NCI-H524 treated with DMSO at 0.1 percent for 48 hours (cell line): ENCODE results near the gene GPR35.
"Not testable (repeated sequence)": the region's sequence is repeated elsewhere in the genome, so short reads cannot be mapped to it uniquely, and the experiment has no call there.

Experiments used
- DNase-seq: peaks from one replicate; lab custom pipeline; 2025; lab: John Stamatoyannopoulos, UW

Gene GPR35

DNA sequence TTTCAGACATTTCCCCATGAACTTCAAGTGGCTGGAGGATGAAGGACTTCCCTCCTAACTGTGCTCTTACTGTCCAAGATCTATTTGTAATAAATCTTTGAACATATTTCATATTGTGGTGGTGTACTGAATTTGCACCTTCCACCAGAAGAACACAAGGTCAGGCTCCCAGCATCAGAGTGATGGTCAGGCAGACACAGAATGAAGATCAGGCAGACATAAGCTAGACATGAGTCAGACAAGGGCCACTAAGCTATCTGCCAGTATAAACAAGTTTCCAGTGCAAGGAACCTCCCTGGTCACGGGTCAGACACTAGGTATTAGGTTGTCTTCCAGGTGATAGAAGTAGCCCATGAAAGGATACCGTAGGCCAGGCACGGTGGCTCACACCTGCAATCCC is 37.4 kb downstream of the GPR35 start:
- DNase-seq, result no peak

- no peak for DNase-seq
Observed at GRCh38 chr2:240663546-240664190, 38.4 kb downstream of the GPR35 start.

- DNase-seq, result no peak
Observed at GRCh38 chr2:240664622-240665021, 39.3 kb downstream of the GPR35 start.

- DNase-seq, result no peak
Observed at GRCh38 chr2:240670402-240670801, 45.1 kb downstream of the GPR35 start.

DNA sequence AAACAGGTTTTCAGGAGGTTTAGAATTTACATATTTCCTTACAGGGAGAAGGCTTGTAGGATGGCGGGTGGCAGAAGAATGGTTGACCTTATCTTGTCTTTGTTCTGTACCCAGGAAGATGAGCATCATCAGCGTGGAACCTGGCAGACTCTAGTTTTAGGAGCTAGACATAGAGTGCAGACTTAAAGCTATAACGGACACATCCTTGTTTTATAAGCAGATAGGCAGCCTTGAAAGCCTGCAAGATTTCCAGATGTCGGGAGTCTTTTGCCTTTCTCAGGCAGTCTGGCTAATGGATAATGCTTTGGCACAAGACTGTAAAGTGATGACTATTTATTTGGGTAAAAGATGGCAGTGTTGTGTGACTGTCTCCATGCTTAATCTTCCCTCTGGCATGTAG is 45.7 kb downstream of the GPR35 start:
- no peak for DNase-seq

- DNase-seq, result no peak
Observed at GRCh38 chr2:240672076-240672700, 46.9 kb downstream of the GPR35 start.

DNA sequence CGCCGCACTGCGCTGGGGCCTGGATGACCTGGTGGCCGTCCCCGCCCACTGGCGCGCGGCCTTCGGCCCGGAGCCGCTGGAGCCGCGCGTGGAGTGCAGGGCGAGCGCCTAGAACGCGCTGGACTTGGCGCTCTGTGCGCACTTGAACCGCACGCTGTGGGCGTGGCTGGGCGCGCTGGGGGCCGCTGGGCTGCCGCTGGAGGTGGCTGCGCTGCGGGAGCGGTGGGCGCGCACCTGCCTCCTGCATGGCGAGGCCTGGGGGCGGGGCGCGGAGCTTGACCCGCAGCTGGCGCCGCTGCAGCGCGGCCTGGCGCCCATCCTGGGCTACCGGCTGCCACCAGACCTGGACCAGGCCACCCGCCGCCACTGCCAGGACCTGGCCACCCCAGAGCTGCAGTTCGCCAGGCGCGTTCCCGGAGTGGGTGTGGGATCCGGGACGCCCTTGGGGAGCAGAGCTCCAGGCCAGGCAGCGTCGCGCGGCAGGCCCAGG is 47.5 kb downstream of the GPR35 start:
- DNase-seq, result no peak

DNA sequence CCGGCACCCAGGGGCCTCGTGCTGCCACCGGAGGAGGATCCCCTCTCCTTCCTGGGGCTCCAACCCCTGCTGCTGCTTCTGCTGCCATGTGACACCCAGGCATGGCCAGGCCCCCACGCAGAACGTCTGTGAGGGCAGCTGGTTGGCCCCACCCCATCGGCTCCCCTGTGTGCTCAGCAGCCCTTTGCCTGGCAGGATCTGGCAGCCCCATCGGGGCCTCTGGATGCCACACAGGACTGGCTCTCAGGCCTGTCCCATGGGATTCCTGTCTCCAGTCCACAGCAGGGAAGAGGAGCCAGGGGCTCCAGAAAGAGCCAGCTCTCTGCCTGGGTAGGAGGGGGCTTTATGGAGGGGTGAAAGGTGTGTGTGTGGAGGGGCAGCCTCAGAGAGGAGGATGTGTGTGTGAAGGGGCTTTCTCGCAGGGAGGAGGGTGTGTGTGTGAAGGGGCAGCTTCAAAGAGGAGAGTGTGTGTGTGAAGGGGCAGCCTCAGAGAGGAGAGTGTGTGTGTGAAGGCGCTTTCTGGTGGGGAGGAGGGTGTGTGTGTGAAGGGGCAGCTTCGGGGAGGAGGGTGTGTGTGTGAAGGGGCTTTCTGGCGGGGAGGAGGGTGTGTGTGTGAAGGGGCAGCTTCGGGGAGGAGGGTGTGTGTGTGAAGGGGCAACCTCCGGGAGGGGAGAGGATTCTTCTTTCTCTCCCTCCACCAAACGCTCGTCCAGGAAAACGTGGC is 49.3 kb downstream of the GPR35 start:
- not testable (repeated sequence) for DNase-seq

GRCh38 chr2:240675345-240675744 is 50.1 kb downstream of the GPR35 start:
- DNase-seq, result not testable (repeated sequence)

DNA sequence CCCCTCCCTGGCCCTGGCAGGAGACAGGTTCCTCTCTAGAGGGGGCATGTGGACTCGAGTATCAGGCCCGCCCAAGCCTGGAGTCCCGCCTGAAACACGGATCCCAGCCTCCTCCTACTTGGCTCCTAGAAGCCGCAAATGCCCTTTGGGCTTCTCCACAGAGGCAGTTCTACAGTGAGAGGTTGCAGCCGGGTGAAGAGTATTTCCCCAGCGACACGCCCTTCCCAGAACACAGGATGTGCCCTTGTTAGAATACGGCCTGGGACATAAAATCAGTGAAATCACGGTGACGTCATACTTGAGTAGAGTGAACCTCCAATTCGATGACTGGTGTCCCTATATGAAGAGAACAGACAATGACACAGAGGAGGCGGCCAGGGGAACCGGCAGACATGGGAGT is 52.8 kb downstream of the GPR35 start:
- DNase-seq, result not testable (repeated sequence)

GRCh38 chr2:240678909-240679308 is 53.6 kb downstream of the GPR35 start:
- DNase-seq, result not testable (repeated sequence)

DNA sequence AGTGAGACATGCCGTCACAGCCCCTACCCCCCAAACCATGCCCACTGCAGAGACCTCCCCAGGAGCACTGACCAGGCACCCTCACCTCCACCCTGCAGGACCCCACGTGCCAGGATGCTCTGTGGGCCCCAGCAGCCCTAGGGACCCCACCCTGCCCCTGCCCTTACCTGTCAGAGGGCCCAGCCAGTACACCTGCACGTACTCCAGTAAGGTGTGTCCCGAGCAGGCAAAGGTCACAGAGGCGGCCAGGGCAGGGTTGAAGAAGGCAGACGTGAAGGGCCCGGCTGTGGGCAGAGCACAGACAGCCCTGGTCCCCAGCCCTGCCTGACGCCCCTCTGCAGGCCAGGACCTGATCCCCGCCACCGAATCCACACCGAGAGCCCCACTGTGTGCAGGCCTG is 54.9 kb downstream of the GPR35 start:
- DNase-seq, result not testable (repeated sequence)
